ENCODE measurements around the gene ADK. TPM values are rescaled to one million over a fixed set of nuclear protein-coding genes. Genes with fewer than 3 reads are reported as not detected.
"Not testable (repeated sequence)": the region's sequence is repeated elsewhere in the genome, so short reads cannot be mapped to it uniquely, and the experiment has no call there.

The ADK gene
- total RNA-seq, 1 donor from 2014 or later, result 46.1 TPM

DNA sequence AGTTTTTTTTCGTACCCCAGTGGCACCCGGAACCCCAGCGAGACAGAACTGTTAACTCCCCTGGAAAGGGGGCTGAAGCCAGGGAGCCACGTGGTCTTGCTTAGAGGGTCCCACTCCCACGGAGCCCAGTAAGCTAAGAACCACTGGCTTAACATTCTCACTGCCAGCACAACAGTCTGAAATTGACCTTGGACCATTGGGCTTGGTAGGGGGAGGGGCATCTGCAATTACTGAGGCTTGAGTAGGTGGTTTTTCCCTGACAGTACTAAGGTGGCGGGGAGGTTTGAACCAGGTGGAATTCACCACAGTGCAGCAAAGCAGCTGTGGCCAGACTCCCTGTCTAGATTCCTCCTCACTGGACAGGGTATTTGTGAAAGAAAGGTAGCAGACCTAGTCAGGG, 196.5 kb downstream of the ADK start:
- DNase-seq, result no peak
- Mint-ChIP-seq H3K4me1 (no peaks in the 10 kb centered on the region), H3K9me3 (peaks cover 18% of the 10 kb centered on the region), H3K4me3 (no peak overlapping the region), H3K36me3 (ENCODE audit: low read depth) (peaks cover 64% of the 10 kb centered on the region), H3K27me3 (no peaks in the 10 kb centered on the region), H3K27ac (no peak overlapping the region)
- intact Hi-C loops (cut with micrococcal nuclease), result no loop called here
- TF ChIP-seq, protein P1, sequence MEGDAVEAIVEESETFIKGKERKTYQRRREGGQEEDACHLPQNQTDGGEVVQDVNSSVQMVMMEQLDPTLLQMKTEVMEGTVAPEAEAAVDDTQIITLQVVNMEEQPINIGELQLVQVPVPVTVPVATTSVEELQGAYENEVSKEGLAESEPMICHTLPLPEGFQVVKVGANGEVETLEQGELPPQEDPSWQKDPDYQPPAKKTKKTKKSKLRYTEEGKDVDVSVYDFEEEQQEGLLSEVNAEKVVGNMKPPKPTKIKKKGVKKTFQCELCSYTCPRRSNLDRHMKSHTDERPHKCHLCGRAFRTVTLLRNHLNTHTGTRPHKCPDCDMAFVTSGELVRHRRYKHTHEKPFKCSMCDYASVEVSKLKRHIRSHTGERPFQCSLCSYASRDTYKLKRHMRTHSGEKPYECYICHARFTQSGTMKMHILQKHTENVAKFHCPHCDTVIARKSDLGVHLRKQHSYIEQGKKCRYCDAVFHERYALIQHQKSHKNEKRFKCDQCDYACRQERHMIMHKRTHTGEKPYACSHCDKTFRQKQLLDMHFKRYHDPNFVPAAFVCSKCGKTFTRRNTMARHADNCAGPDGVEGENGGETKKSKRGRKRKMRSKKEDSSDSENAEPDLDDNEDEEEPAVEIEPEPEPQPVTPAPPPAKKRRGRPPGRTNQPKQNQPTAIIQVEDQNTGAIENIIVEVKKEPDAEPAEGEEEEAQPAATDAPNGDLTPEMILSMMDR (IDR thresholded peaks at IDR 0.05), result no peak
- no peak for ATAC-seq (ENCODE audit: low read depth)
- ChIA-PET POLR2A (no interaction called here), CTCF (no interaction called here)

DNA sequence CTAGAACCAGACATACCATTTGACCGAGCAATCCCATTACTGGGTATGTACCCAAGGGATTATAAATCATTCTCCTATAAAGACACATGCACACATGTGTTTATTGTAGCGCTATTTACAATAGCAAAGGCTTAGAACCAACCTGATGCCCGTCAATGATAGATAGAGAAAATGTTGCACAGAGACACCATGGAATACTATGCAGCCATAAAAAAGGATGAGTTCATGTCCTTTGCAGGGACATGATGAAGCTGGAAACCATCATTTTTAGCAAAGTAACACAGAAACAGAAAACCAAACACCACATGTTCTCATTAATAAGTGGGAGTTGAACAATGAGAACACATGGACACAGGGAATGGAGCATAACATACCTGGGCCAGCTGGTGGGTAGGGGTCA, 202.0 kb downstream of the ADK start:
- H3K4me1 Mint-ChIP-seq; H3K4me3 Mint-ChIP-seq; DNase-seq; CTCF ChIA-PET; H3K9me3 Mint-ChIP-seq; H3K27ac Mint-ChIP-seq; H3K27me3 Mint-ChIP-seq; ATAC-seq (ENCODE audit: low read depth); intact Hi-C loops (cut with micrococcal nuclease): not testable (repeated sequence)
- POLR2A ChIA-PET, result interaction anchor here (0.7 kb wide), 1 partner anchor 387 kb away, joined by 5 read pairs; no protein-coding TSS in a partner anchor
- H3K36me3 Mint-ChIP-seq (ENCODE audit: low read depth), result peaks cover 45% of the 10 kb centered on the region

DNA sequence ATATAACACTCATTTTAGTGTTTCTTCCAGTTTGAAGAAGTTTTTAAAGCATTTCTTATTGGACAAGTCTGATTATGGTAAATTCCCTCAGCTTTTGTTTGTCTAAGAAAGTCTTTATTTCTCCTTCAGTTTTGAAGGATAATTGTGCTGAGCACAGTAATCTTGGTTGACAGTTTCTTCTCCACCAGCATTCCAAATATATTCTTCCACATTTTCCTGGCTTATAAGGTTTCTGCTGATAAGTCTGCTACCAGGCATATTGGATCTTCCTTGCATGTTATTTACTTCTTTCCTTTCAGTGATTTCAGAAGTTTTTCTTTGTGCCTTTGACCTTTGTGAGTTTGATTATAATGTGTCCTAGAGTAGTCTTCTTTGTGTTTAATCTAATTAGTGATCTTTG, 210.7 kb downstream of the ADK start:
- ChIA-PET CTCF (no interaction called here), POLR2A (no interaction called here)
- no peak overlapping the region for H3K27ac Mint-ChIP-seq
- peaks cover 70% of the 10 kb centered on the region for H3K36me3 Mint-ChIP-seq (ENCODE audit: low read depth)
- DNase-seq, result no peak
- TF ChIP-seq, protein P1 (IDR thresholded peaks at IDR 0.05), result no peak
- H3K27me3 Mint-ChIP-seq, result no peaks in the 10 kb centered on the region
- intact Hi-C loops (cut with micrococcal nuclease), result no loop called here
- peaks cover 28% of the 10 kb centered on the region for H3K9me3 Mint-ChIP-seq
- no peak overlapping the region for H3K4me3 Mint-ChIP-seq
- peaks cover 5% of the 10 kb centered on the region for H3K4me1 Mint-ChIP-seq
- ATAC-seq (ENCODE audit: low read depth), result no peak

DNA sequence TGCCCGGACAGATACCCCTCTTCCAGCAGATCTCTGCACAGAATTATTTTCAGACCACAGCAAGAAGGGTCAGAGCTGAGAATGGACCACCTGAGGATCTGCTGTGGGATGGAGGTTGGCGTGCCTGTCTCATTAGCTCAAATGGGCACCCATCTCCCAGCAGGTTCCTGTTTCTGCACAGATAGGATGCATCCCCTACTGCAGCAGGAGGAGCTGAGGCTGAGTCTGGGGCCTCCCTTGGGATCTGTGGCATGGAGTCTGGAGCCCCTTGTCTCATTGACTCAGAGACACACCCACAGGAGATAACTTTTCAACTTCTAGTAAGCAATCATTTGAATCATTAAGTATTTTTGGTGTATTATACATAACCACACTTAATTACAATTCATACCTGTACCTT, 212.7 kb downstream of the ADK start:
- ChIA-PET CTCF (no interaction called here), POLR2A (no interaction called here)
- Mint-ChIP-seq H3K27ac (no peak overlapping the region), H3K9me3 (peaks cover 23% of the 10 kb centered on the region), H3K4me1 (peaks cover 5% of the 10 kb centered on the region), H3K4me3 (no peak overlapping the region), H3K27me3 (no peaks in the 10 kb centered on the region), H3K36me3 (ENCODE audit: low read depth) (peaks cover 69% of the 10 kb centered on the region)
- no peak for ATAC-seq (ENCODE audit: low read depth)
- intact Hi-C loops (cut with micrococcal nuclease), result no loop called here
- DNase-seq, result no peak
- TF ChIP-seq, protein P1 (IDR thresholded peaks at IDR 0.05), result no peak

DNA sequence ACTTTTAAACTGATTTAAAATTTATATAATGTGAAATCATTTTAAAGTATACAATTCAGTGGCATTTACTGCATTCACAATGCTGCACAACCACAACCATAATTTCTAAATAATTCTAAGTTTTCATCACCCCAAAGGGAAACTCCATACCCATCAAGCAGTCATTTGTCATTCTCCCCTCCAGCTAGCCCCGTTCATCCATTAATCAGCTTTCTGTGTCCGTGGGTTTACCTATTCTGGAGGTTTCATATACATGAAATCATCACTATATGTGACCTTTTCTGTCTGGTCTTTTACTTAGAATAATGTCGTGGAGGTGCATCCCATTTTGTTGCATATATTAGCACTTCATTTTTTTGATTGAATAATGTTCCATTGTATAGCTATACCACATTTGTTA, 214.1 kb downstream of the ADK start:
- Mint-ChIP-seq H3K36me3 (ENCODE audit: low read depth) (peaks cover 63% of the 10 kb centered on the region), H3K27me3 (no peaks in the 10 kb centered on the region), H3K4me1 (peaks cover 5% of the 10 kb centered on the region), H3K27ac (no peak overlapping the region), H3K4me3 (no peak overlapping the region), H3K9me3 (peaks cover 19% of the 10 kb centered on the region)
- intact Hi-C loops (cut with micrococcal nuclease), result no loop called here
- CTCF ChIA-PET, result no interaction called here
- POLR2A ChIA-PET, result interaction anchor here (0.6 kb wide), 1 partner anchor 80 kb away, joined by 3 read pairs; no protein-coding TSS in a partner anchor
- ATAC-seq (ENCODE audit: low read depth) (no peak), DNase-seq (no peak)
- TF ChIP-seq, protein P1 (IDR thresholded peaks at IDR 0.05), result no peak

DNA sequence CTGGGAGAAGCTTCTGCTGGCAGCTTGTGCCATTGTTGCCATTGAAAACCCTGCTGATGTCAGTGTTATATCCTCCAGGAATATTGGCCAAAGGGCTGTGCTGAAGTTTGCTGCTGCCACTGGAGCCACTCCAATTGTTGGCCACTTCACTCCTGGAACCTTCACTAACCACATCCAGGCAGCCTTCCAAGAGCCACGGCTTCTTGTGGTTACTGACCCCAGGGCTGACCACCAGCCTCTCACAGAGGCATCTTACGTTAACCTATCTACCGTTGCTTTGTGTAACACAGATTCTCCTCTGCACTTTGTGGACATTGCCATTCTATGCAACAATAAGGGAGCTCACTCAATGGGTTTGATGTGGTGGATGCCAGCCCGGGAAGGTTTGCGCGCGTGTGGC, 220.7 kb downstream of the ADK start:
- no peak overlapping the region for H3K27ac Mint-ChIP-seq

More for the DNA sequence above, 220.7 kb downstream of the ADK start:
- no peak for DNase-seq
- ATAC-seq (ENCODE audit: low read depth), result no peak
- TF ChIP-seq, protein P1 (IDR thresholded peaks at IDR 0.05), result no peak
- intact Hi-C loops (cut with micrococcal nuclease), result no loop called here
- H3K4me3 Mint-ChIP-seq, result no peak overlapping the region
- H3K9me3 Mint-ChIP-seq, result no peaks in the 10 kb centered on the region
- ChIA-PET POLR2A (no interaction called here), CTCF (no interaction called here)
- no peaks in the 10 kb centered on the region for H3K4me1 Mint-ChIP-seq
- peaks cover 34% of the 10 kb centered on the region for H3K36me3 Mint-ChIP-seq (ENCODE audit: low read depth)
- no peaks in the 10 kb centered on the region for H3K27me3 Mint-ChIP-seq

All from activated B cell treated with CpG ODN at 0.5 μM for 24 hours (primary cell).